ENCODE measurements around the gene ATP6V0A1.
"Not testable (repeated sequence)": the region's sequence is repeated elsewhere in the genome, so short reads cannot be mapped to it uniquely, and the experiment has no call there.

ATP6V0A1 gene

GRCh38 chr17:42477824-42478223 is 19.1 kb downstream of the ATP6V0A1 start:
- ATAC-seq = not testable (repeated sequence)

DNA sequence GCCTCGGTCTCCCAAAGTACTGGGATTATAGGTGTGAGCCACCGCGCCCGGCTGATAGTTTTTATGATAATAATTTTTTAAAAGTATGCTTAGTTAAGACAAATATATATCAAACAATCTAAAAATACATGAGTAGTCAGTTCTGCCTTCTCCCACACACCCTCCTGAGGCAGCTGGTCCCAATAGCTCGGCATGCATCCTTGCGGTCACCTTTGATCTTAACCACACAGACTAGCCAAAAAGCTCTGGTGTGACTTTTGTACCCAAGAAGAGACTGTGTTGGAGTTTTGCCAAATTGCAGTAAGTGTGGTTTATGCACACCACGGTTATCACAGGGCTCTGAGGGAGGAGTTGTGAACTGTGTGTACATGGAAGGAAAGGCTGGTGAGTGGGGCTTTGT is 25.6 kb downstream of the ATP6V0A1 start:
- ATAC-seq = peak; percentile 93 to 99

- ATAC-seq = no peak
These were observed 27.0 kb downstream of the ATP6V0A1 start for GRCh38 chr17:42485680-42486079.

- no peak for ATAC-seq
These were observed 29.4 kb downstream of the ATP6V0A1 start for GRCh38 chr17:42488032-42488431.

DNA sequence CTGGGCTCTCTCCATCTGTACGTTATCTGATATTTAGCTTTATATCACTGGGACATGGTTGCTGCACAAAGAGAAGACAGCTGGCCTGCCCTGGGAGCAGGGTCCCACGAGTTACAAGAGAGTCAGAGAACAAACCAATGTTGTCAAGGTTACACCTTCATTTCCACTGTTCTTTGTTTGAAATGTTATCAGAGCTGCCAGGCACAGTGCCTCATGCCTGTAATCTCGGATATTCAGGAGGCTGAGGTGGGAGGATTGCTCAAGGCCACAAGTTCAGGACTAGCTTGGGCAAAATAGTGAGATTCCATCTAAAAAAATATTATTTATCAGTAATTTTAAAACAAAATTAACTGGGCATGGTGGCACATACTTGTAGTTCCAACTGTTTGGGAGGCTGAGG is 34.6 kb downstream of the ATP6V0A1 start:
- no peak for ATAC-seq

- no peak for ATAC-seq
These were observed 36.0 kb downstream of the ATP6V0A1 start for GRCh38 chr17:42494673-42495072.

DNA sequence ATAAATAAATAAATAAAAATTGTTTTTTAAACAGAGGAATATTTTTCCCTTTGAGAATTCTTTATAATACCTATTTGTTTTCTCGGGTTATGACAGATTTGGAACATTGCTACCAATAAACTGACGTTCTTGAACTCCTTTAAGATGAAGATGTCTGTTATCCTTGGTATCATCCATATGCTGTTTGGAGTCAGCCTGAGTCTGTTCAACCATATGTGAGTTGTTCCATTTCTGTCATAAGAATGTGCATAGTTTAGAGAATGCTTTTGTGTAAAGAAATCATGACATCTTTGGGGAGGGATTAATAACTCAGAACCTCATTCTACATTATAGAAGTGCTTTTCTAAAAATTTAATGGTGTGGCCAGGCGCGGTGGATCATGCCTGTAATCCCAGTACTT is 40.1 kb downstream of the ATP6V0A1 start:
- ATAC-seq = no peak

- ATAC-seq = no peak
These were observed 43.4 kb downstream of the ATP6V0A1 start for GRCh38 chr17:42502091-42502490.

DNA sequence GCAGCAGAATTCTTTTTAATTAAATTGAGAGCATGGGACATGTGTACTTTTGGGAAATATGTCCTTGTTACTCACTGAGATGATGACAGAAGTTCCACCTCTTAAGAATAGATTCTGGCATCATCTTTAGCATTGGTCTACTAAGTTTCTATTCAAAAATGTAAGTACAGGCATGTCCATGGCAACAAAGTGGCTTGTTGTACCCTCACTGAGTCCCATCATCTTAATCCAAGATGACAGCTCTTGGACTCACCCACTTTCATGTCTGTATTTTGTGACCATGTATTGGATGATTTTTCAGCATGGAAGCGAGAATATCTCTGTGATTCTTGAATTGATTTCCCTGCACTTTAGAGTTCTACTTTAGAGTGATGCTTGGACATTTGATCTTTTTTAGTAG is 44.2 kb downstream of the ATP6V0A1 start:
- ATAC-seq = no peak

- no peak for ATAC-seq
These were observed 49.0 kb downstream of the ATP6V0A1 start for GRCh38 chr17:42507671-42508070.

GRCh38 chr17:42508426-42509165 is 49.9 kb downstream of the ATP6V0A1 start:
- ATAC-seq = no peak

DNA sequence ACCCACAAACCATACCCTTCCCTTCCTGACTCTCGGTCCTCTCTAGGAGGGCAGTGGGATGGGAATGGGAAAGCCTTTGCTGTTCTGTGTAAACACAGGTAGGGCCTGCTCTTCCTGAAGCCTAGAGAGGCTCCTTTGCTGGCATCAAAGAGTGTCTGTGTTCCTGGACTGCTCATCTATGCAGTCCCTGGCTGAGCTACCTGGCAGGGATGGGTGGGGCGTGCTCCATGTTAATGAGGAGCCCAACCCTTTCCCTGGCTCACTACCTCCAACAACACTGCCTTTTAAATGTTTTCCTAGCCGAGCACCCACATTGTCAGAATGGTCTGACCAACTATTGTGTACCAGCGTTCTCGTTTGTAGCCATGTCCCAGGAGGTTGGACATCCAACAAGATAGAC is 50.7 kb downstream of the ATP6V0A1 start:
- ATAC-seq = no peak

DNA sequence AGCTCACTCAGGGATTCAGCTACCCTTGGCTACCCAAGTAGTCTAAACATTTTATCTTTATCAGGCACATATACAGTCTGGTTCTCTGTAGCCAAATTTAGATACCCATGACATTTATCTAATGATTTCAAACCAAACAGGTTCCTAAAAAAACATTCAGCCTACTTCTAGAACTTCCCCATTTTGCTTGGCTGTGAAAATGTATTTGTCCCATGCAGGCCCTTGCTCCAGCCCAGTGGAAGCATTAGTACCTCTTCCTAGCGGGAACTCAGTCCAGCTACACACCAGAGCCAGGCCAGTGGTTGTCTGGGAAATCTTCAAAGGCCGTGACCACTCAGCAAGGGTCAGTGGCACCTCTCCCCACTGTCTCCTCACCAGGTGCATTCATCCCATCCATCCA is 51.2 kb downstream of the ATP6V0A1 start:
- no peak for ATAC-seq

DNA sequence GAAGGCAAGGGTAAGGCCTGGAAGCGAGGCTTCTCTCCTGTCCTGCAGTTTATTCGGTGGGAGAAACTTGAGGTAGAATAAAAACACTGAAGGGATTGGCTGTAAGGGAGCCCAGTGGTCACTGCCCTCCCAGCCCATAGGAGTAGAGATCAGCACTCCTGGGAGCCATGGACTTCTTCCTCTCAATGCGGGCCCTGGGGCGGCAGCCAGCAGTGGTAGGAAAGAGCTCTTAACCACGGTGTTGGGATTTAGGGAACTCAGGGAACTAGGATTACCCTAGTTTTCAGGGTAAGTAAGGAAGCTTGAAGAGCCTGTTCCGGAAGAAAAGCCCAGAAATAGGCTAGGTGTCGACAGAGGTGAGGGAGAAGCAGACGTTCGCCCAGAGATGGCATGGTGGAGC is 53.6 kb downstream of the ATP6V0A1 start:
- ATAC-seq = no peak

GRCh38 chr17:42512733-42513251 is 54.1 kb downstream of the ATP6V0A1 start:
- ATAC-seq = no peak

GRCh38 chr17:42513686-42514085 is 55.0 kb downstream of the ATP6V0A1 start:
- ATAC-seq = no peak

DNA sequence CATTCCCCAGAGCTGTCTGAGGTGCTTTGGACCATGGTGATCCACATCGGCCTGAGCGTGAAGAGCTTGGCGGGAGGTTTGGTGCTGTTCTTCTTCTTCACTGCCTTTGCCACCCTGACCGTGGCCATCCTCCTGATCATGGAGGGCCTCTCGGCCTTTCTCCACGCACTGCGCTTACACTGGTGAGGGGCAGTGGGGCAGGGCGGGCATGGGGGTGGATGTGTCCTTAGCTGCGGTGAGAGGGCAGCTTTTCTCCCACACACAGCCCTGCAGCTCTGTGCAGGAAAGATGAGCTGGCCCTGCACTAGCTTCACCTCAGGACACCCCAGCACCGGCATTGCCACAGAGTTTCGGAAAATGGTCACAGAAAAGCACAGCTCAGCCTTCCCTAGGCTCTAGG is 55.6 kb downstream of the ATP6V0A1 start:
- ATAC-seq = no peak

GRCh38 chr17:42514867-42515266 is 56.2 kb downstream of the ATP6V0A1 start:
- ATAC-seq = no peak

- ATAC-seq = peak; percentile 82 to 84
These were observed 58.8 kb downstream of the ATP6V0A1 start for GRCh38 chr17:42517516-42517915.

DNA sequence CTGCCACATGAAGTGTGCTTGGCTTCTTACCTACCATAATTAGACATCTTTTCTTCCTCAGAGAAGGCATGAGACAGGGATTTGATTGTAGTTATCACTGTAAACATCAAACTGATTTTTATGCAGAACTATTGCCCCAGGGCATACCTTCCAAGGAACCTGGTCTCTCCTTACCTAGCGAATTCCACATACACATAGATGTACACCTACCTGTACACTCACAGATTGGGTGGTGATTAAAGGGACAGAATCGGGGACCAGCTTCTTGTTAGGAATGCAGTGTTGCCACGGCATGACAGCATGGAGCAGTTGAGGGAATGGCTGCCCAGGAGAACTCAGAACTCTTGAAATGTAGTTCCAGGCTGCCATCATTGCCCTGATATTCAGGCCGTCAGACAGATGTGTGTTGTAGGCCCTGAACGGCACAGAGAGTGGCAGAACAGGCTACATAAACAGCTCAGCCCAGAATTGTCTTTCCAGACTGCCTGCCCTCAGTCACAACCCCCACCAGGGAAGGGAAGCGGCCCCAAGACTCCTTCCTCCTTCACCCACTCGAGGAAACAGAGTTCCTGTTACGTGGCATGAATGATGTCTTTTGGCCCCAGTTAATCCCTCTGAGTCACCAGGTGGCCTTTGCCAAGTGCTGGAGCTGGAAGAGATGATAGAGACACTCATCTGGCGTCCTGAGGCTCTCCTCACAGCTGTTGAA is 59.5 kb downstream of the ATP6V0A1 start:
- no peak for ATAC-seq

GRCh38 chr17:42518755-42519545 is 60.3 kb downstream of the ATP6V0A1 start:
- ATAC-seq = no peak

DNA sequence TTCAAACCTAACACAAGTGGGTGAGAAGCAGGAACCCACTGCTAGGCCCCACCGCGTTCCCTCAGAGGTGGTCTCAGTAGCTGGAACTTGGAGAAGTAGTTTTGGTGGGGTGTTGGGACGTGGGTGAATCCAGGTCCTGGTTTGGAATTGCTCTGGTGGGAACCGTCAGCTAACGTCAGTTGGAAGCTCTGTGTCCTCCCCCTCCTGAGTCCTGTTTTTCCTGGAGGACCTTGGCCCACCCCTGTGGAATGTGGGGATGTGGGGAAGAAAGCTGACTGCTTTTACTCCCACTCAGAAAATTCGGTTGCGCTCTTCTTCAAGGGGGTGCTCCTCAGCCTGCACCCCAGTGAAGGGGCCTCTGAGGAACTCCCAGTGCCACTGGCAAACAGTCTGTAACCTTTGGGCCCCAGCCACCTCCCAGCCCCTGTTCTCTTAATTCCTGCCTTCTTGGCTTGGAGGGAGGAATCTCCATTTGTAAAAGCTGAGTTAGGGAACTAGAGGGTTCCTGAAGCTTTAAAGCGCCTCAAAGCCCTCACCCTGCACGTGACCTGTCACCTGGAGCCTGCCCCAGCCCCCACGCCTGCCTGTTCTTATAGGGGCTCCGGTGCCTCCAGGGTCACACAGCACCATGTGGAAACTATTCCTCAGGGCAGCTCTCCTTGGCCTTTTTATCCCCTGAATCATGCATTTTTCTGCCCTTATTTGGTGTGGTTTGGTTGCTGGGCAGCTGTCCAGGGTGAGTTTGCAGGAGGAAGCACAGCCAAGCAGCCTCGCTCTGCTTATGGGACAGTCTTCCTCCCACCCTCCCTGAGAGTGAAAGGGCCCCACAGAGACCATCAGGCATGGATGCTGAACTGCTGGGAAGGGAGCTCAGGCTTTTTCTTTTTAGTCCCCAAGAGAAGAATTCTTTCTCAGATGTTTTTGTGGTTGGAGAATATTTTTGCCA is 61.1 kb downstream of the ATP6V0A1 start:
- ATAC-seq = no peak
